GM04504 (cell line): ENCODE measurements around the gene MIPOL1.

Experiments used
- DNase-seq: peaks from one replicate; pipeline ENCODE4 v3.0.0-alpha.2; 2012; ENCODE audit warnings: low read depth

The MIPOL1 gene

GRCh38 chr14:37597914-37598746, 400.4 kb downstream of the MIPOL1 start:
- DNase-seq: no peak

- DNase-seq: no peak
These were observed 401.2 kb downstream of the MIPOL1 start for GRCh38 chr14:37598747-37599506.

- DNase-seq: no peak
These were observed 402.0 kb downstream of the MIPOL1 start for GRCh38 chr14:37599507-37600368.

GRCh38 chr14:37600880-37601741, 403.4 kb downstream of the MIPOL1 start:
- no peak for DNase-seq

GRCh38 chr14:37601865-37602264, 404.1 kb downstream of the MIPOL1 start:
- no peak for DNase-seq
